GM19025 (cell line): ENCODE results near the gene DNAJC18.
"Not testable (repeated sequence)": the region's sequence is repeated elsewhere in the genome, so short reads cannot be mapped to it uniquely, and the experiment has no call there.

ENCODE experiments used
- ATAC-seq: cut with Tn5 transposase; IDR thresholded peaks from one replicate; pipeline ENCODE4 v1.9.1; 2021; ENCODE audit warnings: mild to moderate bottlenecking, low read depth, moderate library complexity; ENCODE audit not compliant: unreplicated experiment

The DNAJC18 gene

GRCh38 chr5:139431706-139432105 lies 7.6 kb downstream of the DNAJC18 start:
- ATAC-seq, result no peak

- no peak for ATAC-seq
Observed at GRCh38 chr5:139430015-139430414, 9.3 kb downstream of the DNAJC18 start.

- ATAC-seq, result no peak
Observed at GRCh38 chr5:139426203-139426885, 13.0 kb downstream of the DNAJC18 start.

- no peak for ATAC-seq
Observed at GRCh38 chr5:139425497-139425896, 13.8 kb downstream of the DNAJC18 start.

- no peak for ATAC-seq
Observed at GRCh38 chr5:139422307-139422893, 16.9 kb downstream of the DNAJC18 start.

- no peak for ATAC-seq
Observed at GRCh38 chr5:139419226-139420192, 19.8 kb downstream of the DNAJC18 start.

- no peak for ATAC-seq
Observed at GRCh38 chr5:139418793-139419192, 20.5 kb downstream of the DNAJC18 start.

GRCh38 chr5:139417214-139417613 lies 22.1 kb downstream of the DNAJC18 start:
- no peak for ATAC-seq

GRCh38 chr5:139416651-139417050 lies 22.7 kb downstream of the DNAJC18 start:
- no peak for ATAC-seq

- ATAC-seq, result no peak
Observed at GRCh38 chr5:139415869-139416268, 23.5 kb downstream of the DNAJC18 start.

- ATAC-seq, result no peak
Observed at GRCh38 chr5:139415221-139415861, 24.0 kb downstream of the DNAJC18 start.

GRCh38 chr5:139414581-139415130 lies 24.7 kb downstream of the DNAJC18 start:
- peak; percentile 7 for ATAC-seq

GRCh38 chr5:139413963-139414362 lies 25.4 kb downstream of the DNAJC18 start:
- peak; percentile 59 for ATAC-seq

GRCh38 chr5:139413153-139413552 lies 26.2 kb downstream of the DNAJC18 start:
- no peak for ATAC-seq

GRCh38 chr5:139410993-139411828 lies 28.1 kb downstream of the DNAJC18 start:
- no peak for ATAC-seq

GRCh38 chr5:139410121-139410992 lies 29.0 kb downstream of the DNAJC18 start:
- no peak for ATAC-seq

- not testable (repeated sequence) for ATAC-seq
Observed at GRCh38 chr5:139409116-139409515, 30.2 kb downstream of the DNAJC18 start.

GRCh38 chr5:139408191-139408590 lies 31.1 kb downstream of the DNAJC18 start:
- ATAC-seq, result no peak

GRCh38 chr5:139407517-139407916 lies 31.8 kb downstream of the DNAJC18 start:
- no peak for ATAC-seq
